Measurements from ENCODE around the gene MGAT4B. TPM values are rescaled to one million over a fixed set of nuclear protein-coding genes. Genes with fewer than 3 reads are reported as not detected.
"Not testable (repeated sequence)": the region's sequence is repeated elsewhere in the genome, so short reads cannot be mapped to it uniquely, and the experiment has no call there.

The MGAT4B gene
- 100 to 1,000 TPM in 2 of 8 experiments, 10 to 100 TPM in 6; 37.5 to 115 (median 64.5) TPM for total RNA-seq

GRCh38 chr5:179806250-179807048 lies at the start of gene MGAT4B:
Gene MGAT4B, minus strand, starts transcription at chr5:179806866. Its CDS starts 283 bp downstream, at chr5:179806583.
- WGBS, 10 experiments, result no CpG with 5 or more reads among the region's 108 CpGs
- ATAC-seq (replicated peaks in 6 of 8), result peak; percentile 74 to 87 (median 80)
- H3K27ac ChIP-seq, result peak within 1 kb of the TSS; percentile 82 to 84
- H3K4me1 ChIP-seq (replicated peaks in 1 of 2), result peaks cover 24 to 32% of the 10 kb centered on the region in 2 donors
- H3K4me3 ChIP-seq, result peak within 1 kb of the TSS; percentile 77 to 100 (median 95)
- in situ Hi-C loops (cut with MboI; ENCODE audit: low pct_unique_long_range_greater_than_20kb in 2 of 9, low sequenced_read_pairs in 9 of 9, unreplicated experiment in 9 of 9), result no loop called here

DNA sequence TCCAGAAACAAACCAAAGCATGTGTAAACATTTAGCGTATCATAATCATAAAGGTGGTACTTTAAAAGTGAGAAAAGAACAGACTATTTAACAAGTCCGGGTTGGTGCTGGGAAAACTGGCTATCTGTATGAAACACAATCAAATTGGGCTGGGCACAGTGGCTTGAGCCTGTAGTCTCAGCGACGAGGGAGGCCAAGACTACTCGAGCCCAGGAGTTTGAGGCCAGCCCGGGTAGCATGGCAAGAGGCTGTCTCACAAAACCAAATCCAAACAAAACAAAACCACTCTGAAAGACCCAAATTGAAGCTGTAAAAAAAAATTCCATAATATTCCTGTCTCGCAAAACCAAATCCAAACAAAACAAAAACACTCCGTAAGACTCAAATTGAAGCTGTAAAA lies 47.7 kb upstream of the MGAT4B start:
- ATAC-seq (replicated peaks in 6 of 8), result no peak
- H3K27ac ChIP-seq, result no peak overlapping the region
- in situ Hi-C loops (cut with MboI; ENCODE audit: low pct_unique_long_range_greater_than_20kb in 2 of 9, low sequenced_read_pairs in 9 of 9, unreplicated experiment in 9 of 9), result no loop called here
- H3K4me1 ChIP-seq (replicated peaks in 1 of 2), result peaks cover 3 to 5% of the 10 kb centered on the region in 2 donors
- no peak overlapping the region for H3K4me3 ChIP-seq
- 78 to 100% (median 95%) methylated on average over 1 to 7 of the region's 8 CpGs; no CpG with 5 or more reads in 2 of the 10 experiments for WGBS, 10 experiments

DNA sequence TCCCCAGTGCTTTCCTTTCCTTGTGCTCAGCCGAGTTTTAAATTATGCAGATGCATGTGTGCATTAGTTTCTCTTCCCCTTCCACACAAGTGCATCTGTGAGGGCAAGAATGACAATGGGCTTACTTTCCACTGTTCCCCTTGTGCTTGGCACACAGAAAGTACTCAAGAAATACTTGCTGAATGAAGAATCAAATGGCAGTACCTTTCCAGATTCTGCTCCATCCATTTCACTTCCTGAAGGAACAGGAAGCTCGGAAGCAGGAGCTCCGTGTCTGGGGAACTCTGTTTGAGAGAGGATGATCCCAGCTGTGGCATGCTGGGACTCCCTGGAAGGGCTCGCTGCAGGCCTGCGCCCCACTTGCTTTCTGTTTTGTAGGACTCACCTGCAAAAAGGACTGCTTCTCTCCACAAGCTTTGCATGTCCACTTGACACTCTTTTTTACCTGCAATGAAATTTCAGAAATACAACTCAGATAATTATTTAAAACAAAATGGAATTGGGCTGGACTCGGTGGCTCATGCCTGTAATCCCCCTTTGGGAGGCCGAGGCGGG lies 46.4 kb upstream of the MGAT4B start:
- in situ Hi-C loops (cut with MboI; ENCODE audit: low pct_unique_long_range_greater_than_20kb in 2 of 9, low sequenced_read_pairs in 9 of 9, unreplicated experiment in 9 of 9), result no loop called here
- Histone ChIP-seq H3K27ac (no peak overlapping the region), H3K4me3 (no peak overlapping the region)

DNA sequence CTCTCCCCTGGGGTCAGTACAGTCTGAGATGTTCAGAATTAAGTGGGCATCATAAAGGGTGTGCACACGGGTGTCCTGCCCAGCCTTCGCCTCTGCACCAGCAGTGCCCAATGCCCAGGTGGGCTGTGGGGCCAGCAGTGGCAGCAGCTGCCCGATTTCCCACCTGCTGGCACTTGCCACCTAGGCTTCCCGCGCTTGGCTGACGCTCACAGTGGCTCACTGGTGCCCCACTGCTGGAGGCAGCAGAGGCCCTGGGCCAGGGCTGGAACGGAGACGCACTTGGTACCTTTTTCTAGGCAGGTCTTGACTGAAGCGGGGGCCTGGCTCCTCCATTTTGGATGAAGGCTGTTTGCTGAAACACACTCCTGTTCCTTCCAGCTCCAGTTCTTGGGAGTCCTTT lies 35.0 kb upstream of the MGAT4B start:
- in situ Hi-C loops (cut with MboI; ENCODE audit: low pct_unique_long_range_greater_than_20kb in 2 of 9, low sequenced_read_pairs in 9 of 9, unreplicated experiment in 9 of 9), result no loop called here
- WGBS, 10 experiments, result 80 to 100% (median 100%) methylated on average over 1 to 2 of the region's 9 CpGs; no CpG with 5 or more reads in 5 of the 10 experiments

More for the DNA sequence above, 46.4 kb upstream of the MGAT4B start:
- WGBS, 10 experiments, result 59 to 76% (median 68%) methylated on average over 2 to 8 of the region's 8 CpGs; no CpG with 5 or more reads in 4 of the 10 experiments
- peaks cover 3 to 5% of the 10 kb centered on the region in 2 donors for H3K4me1 ChIP-seq (replicated peaks in 1 of 2)
- no peak for ATAC-seq (replicated peaks in 6 of 8)

DNA sequence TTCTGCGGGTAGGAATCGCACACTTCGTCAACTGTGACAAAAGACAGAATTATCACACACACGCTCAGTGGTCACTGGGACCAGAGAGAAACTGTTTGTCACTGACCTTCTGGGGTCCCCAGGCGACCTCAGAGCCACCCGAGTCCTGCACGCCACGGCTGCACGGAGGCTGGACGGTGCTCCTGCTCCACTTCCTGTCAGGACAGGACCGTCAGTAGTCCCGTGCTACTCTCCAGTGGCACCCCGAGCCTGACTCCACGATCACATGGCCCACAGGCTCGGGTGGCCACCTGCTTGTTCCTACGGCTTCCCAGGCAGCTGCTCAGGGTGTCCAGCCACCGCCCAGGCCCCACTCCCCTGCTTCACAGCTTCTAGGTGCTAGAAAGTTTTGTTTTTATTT lies 34.1 kb upstream of the MGAT4B start:
- ATAC-seq (replicated peaks in 6 of 8), result peak in 1 of 8 experiments; percentile 2
- in situ Hi-C loops (cut with MboI; ENCODE audit: low pct_unique_long_range_greater_than_20kb in 2 of 9, low sequenced_read_pairs in 9 of 9, unreplicated experiment in 9 of 9), result no loop called here
- 80 to 100% (median 89%) methylated on average over 1 to 9 of the region's 17 CpGs; no CpG with 5 or more reads in 2 of the 10 experiments for WGBS, 10 experiments
- no peak overlapping the region for H3K27ac ChIP-seq
- H3K4me3 ChIP-seq, result no peak overlapping the region
- no peaks in the 10 kb centered on the region for H3K4me1 ChIP-seq (replicated peaks in 1 of 2)

More for the DNA sequence above, 35.0 kb upstream of the MGAT4B start:
- ATAC-seq (replicated peaks in 6 of 8), result no peak
- Histone ChIP-seq H3K4me1 (replicated peaks in 1 of 2) (no peaks in the 10 kb centered on the region), H3K27ac (no peak overlapping the region), H3K4me3 (no peak overlapping the region)

GRCh38 chr5:179840321-179840720 lies 33.7 kb upstream of the MGAT4B start:
- H3K27ac ChIP-seq, result no peak overlapping the region
- 90 to 97% (median 97%) methylated on average over 6 to 11 of the region's 11 CpGs; no CpG with 5 or more reads in 7 of the 10 experiments for WGBS, 10 experiments
- ATAC-seq (replicated peaks in 6 of 8), result peak in 1 of 8 experiments; percentile 2

GRCh38 chr5:179839328-179840256 lies 32.9 kb upstream of the MGAT4B start:
- Histone ChIP-seq H3K4me3 (no peak overlapping the region), H3K27ac (no peak overlapping the region), H3K4me1 (replicated peaks in 1 of 2) (no peaks in the 10 kb centered on the region)
- ATAC-seq (replicated peaks in 6 of 8), result peak in 4 of 8 experiments; percentile 4 to 20 (median 5)
- in situ Hi-C loops (cut with MboI; ENCODE audit: low pct_unique_long_range_greater_than_20kb in 2 of 9, low sequenced_read_pairs in 9 of 9, unreplicated experiment in 9 of 9), result no loop called here
- WGBS, 10 experiments, result 66 to 100% (median 91%) methylated on average over 1 to 15 of the region's 16 CpGs; no CpG with 5 or more reads in 1 of the 10 experiments

More at GRCh38 chr5:179840321-179840720, 33.7 kb upstream of the MGAT4B start:
- in situ Hi-C loops (cut with MboI; ENCODE audit: low pct_unique_long_range_greater_than_20kb in 2 of 9, low sequenced_read_pairs in 9 of 9, unreplicated experiment in 9 of 9), result no loop called here
- H3K4me1 ChIP-seq (replicated peaks in 1 of 2), result no peaks in the 10 kb centered on the region
- no peak overlapping the region for H3K4me3 ChIP-seq

GRCh38 chr5:179837076-179838011 lies 30.7 kb upstream of the MGAT4B start:
- peak in 5 of 8 experiments; percentile 1 to 20 (median 7) for ATAC-seq (replicated peaks in 6 of 8)
- Histone ChIP-seq H3K4me3 (no peak overlapping the region), H3K27ac (no peak overlapping the region), H3K4me1 (replicated peaks in 1 of 2) (no peaks in the 10 kb centered on the region)
- 78 to 100% (median 94%) methylated on average over 1 to 7 of the region's 15 CpGs; no CpG with 5 or more reads in 1 of the 10 experiments for WGBS, 10 experiments
- in situ Hi-C loops (cut with MboI; ENCODE audit: low pct_unique_long_range_greater_than_20kb in 2 of 9, low sequenced_read_pairs in 9 of 9, unreplicated experiment in 9 of 9), result no loop called here

- Histone ChIP-seq H3K27ac (no peak overlapping the region), H3K4me3 (no peak overlapping the region), H3K4me1 (replicated peaks in 1 of 2) (no peaks in the 10 kb centered on the region)
- peak in 7 of 8 experiments; percentile 5 to 83 (median 65) for ATAC-seq (replicated peaks in 6 of 8)
- in situ Hi-C loops (cut with MboI; ENCODE audit: low pct_unique_long_range_greater_than_20kb in 2 of 9, low sequenced_read_pairs in 9 of 9, unreplicated experiment in 9 of 9), result no loop called here
- 85 to 100% (median 97%) methylated on average over 2 to 14 of the region's 19 CpGs; no CpG with 5 or more reads in 3 of the 10 experiments for WGBS, 10 experiments
Observed at GRCh38 chr5:179836225-179837019, 29.8 kb upstream of the MGAT4B start.

DNA sequence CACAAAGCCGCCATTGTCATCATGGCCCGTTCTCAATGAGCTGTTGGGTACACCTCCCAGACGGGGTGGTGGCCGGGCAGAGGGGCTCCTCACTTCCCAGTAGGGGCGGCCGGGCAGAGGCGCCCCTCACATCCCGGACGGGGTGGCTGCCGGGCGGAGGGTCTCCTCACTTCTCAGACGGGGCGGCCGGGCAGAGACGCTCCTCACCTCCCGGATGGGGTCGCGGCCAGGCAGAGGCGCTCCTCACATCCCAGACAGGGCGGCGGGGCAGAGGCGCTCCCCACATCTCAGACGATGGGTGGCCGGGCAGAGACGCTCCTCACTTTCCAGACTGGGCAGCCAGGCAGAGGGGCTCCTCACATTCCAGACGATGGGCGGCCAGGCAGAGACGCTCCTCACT lies 28.2 kb upstream of the MGAT4B start:
- H3K4me3 ChIP-seq; in situ Hi-C loops (cut with MboI; ENCODE audit: low pct_unique_long_range_greater_than_20kb in 2 of 9, low sequenced_read_pairs in 9 of 9, unreplicated experiment in 9 of 9); H3K4me1 ChIP-seq (replicated peaks in 1 of 2); ATAC-seq (replicated peaks in 6 of 8); H3K27ac ChIP-seq: not testable (repeated sequence)
- no CpG with 5 or more reads among the region's 28 CpGs for WGBS, 10 experiments

GRCh38 chr5:179834120-179834519 lies 27.5 kb upstream of the MGAT4B start:
- no peak for ATAC-seq (replicated peaks in 6 of 8)
- H3K27ac ChIP-seq, result no peak overlapping the region

More at GRCh38 chr5:179834120-179834519, 27.5 kb upstream of the MGAT4B start:
- Histone ChIP-seq H3K4me3 (no peak overlapping the region), H3K4me1 (replicated peaks in 1 of 2) (no peaks in the 10 kb centered on the region)
- in situ Hi-C loops (cut with MboI; ENCODE audit: low pct_unique_long_range_greater_than_20kb in 2 of 9, low sequenced_read_pairs in 9 of 9, unreplicated experiment in 9 of 9), result no loop called here
- 0% methylated on average over 1 of the region's 8 CpGs; no CpG with 5 or more reads in 9 of the 10 experiments for WGBS, 10 experiments
